Measurements from ENCODE around the gene SMIM3. TPM values are rescaled to one million over a fixed set of nuclear protein-coding genes. Genes with fewer than 3 reads are reported as not detected.

Gene SMIM3
- total RNA-seq, 2 experiments from 2014 or later: not detected

DNA sequence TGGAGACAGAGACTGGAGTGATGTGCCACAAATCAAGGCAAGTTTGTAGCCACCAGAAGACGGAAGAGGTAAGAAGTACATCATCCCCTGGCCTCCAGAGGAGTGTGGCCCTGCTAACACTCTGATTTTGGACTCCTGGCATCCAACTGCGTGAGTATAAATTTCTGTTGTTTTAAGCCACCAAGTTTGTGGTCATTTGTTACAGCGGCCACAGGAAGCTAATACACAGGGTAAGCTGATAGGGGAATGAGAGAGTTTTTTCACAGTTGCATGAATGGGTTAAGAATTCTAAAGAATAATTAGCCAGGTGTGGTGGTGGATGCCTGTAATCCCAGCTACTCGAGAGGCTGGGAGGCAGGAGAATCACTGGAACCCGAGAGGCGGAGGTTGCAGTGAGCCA lies 25.8 kb downstream of the SMIM3 start:
- POLR2A ChIA-PET: interaction anchor here (1.4 kb wide), 1 partner anchor 46 kb away, joined by 3 read pairs; no protein-coding TSS in a partner anchor
- Histone ChIP-seq H4K20me1 (ENCODE audit: insufficient read depth, low read length) (no peaks in the 10 kb centered on the region), H3K79me2 (ENCODE audit: insufficient read depth, low read depth, low read length) (no peaks in the 10 kb centered on the region), H3K36me3 (ENCODE audit: insufficient read depth, low read length) (no peaks in the 10 kb centered on the region), H3K4me3 (ENCODE audit: low read depth, low read length, poor library complexity, severe bottlenecking) (no peak overlapping the region), H3K27ac (ENCODE audit: low read depth, low read length, poor library complexity, severe bottlenecking) (no peak overlapping the region), H3K4me1 (ENCODE audit: insufficient read depth, low read length, poor library complexity, severe bottlenecking) (no peaks in the 10 kb centered on the region), H2AFZ (ENCODE audit: low read length) (no peak overlapping the region), H3K9me2 (ENCODE audit: insufficient read depth, low read length) (no peaks in the 10 kb centered on the region), H3K4me2 (ENCODE audit: low read length) (no peak overlapping the region), H3K9me3 (ENCODE audit: low read length) (no peaks in the 10 kb centered on the region)
- BruUV-seq (replicated peaks): no TSS peak
- CTCF ChIA-PET (ENCODE audit: unreplicated experiment): no interaction called here
- intact Hi-C loops (cut with micrococcal nuclease; ENCODE audit: unreplicated experiment): loop anchor here (5.0 kb wide), 1 partner anchor 313 kb away; no protein-coding TSS in a partner anchor
- TF ChIP-seq, protein P1, sequence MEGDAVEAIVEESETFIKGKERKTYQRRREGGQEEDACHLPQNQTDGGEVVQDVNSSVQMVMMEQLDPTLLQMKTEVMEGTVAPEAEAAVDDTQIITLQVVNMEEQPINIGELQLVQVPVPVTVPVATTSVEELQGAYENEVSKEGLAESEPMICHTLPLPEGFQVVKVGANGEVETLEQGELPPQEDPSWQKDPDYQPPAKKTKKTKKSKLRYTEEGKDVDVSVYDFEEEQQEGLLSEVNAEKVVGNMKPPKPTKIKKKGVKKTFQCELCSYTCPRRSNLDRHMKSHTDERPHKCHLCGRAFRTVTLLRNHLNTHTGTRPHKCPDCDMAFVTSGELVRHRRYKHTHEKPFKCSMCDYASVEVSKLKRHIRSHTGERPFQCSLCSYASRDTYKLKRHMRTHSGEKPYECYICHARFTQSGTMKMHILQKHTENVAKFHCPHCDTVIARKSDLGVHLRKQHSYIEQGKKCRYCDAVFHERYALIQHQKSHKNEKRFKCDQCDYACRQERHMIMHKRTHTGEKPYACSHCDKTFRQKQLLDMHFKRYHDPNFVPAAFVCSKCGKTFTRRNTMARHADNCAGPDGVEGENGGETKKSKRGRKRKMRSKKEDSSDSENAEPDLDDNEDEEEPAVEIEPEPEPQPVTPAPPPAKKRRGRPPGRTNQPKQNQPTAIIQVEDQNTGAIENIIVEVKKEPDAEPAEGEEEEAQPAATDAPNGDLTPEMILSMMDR (conservative IDR thresholded peaks at IDR 0.05; ENCODE audit: low read length): no peak
- no peak for TF ChIP-seq EZH2phosphoT487 (IDR thresholded peaks at IDR 0.05; ENCODE audit: borderline replicate concordance, low read depth, low read length)
- no peak for DNase-seq (ENCODE audit: low spot score)

DNA sequence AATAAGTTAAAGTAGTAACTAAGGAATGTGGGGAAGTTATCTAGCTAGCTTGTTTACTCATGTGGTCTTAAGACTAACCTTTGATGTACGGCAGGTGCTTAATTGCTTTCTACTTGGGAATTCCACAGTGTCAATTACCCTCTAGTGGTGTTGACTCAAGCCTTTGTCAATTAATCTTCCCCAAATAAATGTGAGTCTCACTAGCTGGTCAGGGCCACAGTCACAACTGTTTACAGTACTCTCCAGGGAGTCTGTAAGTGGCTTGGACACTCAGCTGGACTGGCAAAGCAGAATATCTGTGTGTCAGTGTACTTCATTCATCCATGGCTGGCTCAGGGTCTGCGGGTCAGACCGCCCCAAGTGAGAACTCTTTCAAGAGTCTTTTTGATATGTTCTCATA lies 30.8 kb downstream of the SMIM3 start:
- H3K4me2 ChIP-seq (ENCODE audit: low read length): no peak overlapping the region
- no peak overlapping the region for H3K4me3 ChIP-seq (ENCODE audit: low read depth, low read length, poor library complexity, severe bottlenecking)
- no peaks in the 10 kb centered on the region for H3K9me2 ChIP-seq (ENCODE audit: insufficient read depth, low read length)
- H3K79me2 ChIP-seq (ENCODE audit: insufficient read depth, low read depth, low read length): no peaks in the 10 kb centered on the region
- no peaks in the 10 kb centered on the region for H3K36me3 ChIP-seq (ENCODE audit: insufficient read depth, low read length)
- no peak for TF ChIP-seq EZH2phosphoT487 (IDR thresholded peaks at IDR 0.05; ENCODE audit: borderline replicate concordance, low read depth, low read length)
- TF ChIP-seq, protein P1 (conservative IDR thresholded peaks at IDR 0.05; ENCODE audit: low read length): no peak
- H2AFZ ChIP-seq (ENCODE audit: low read length): no peak overlapping the region
- H3K9me3 ChIP-seq (ENCODE audit: low read length): no peaks in the 10 kb centered on the region
- H3K4me1 ChIP-seq (ENCODE audit: insufficient read depth, low read length, poor library complexity, severe bottlenecking): no peaks in the 10 kb centered on the region
- CTCF ChIA-PET (ENCODE audit: unreplicated experiment): no interaction called here
- intact Hi-C loops (cut with micrococcal nuclease; ENCODE audit: unreplicated experiment): no loop called here
- POLR2A ChIA-PET: no interaction called here
- H3K27ac ChIP-seq (ENCODE audit: low read depth, low read length, poor library complexity, severe bottlenecking): no peak overlapping the region
- H4K20me1 ChIP-seq (ENCODE audit: insufficient read depth, low read length): no peaks in the 10 kb centered on the region
- DNase-seq (ENCODE audit: low spot score): no peak
- BruUV-seq (replicated peaks): no TSS peak

DNA sequence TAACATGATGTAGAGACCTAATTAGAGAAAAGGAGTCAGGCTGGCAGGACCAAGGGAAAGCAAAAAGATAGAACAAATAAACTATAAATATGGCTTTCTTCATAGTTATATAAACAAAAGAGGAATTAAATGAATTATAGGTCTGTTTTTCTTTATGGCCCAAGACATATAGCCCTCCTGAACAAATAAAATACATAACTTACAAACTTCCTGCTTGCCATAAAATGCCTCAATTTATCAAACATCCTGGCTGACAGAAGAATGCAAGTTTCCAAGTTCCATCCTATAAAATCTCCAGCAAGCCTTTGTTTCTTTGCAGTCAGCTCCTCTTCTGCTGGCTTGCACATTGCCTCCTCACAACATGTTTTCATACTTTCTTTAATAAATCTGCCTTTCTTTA lies 36.5 kb downstream of the SMIM3 start:
- H3K9me2 ChIP-seq (ENCODE audit: insufficient read depth, low read length): no peaks in the 10 kb centered on the region
- H3K4me1 ChIP-seq (ENCODE audit: insufficient read depth, low read length, poor library complexity, severe bottlenecking): no peaks in the 10 kb centered on the region
- no peaks in the 10 kb centered on the region for H3K79me2 ChIP-seq (ENCODE audit: insufficient read depth, low read depth, low read length)
- H4K20me1 ChIP-seq (ENCODE audit: insufficient read depth, low read length): no peaks in the 10 kb centered on the region
- no TSS peak for BruUV-seq (replicated peaks)
- TF ChIP-seq EZH2phosphoT487 (IDR thresholded peaks at IDR 0.05; ENCODE audit: borderline replicate concordance, low read depth, low read length): no peak
- TF ChIP-seq, protein P1 (conservative IDR thresholded peaks at IDR 0.05; ENCODE audit: low read length): no peak
- intact Hi-C loops (cut with micrococcal nuclease; ENCODE audit: unreplicated experiment): no loop called here
- H3K9me3 ChIP-seq (ENCODE audit: low read length): 0 out of 2 replicates have a peak, but pooled peaks cover 6% of the 10 kb centered on the region
- no peak overlapping the region for H3K27ac ChIP-seq (ENCODE audit: low read depth, low read length, poor library complexity, severe bottlenecking)
- CTCF ChIA-PET (ENCODE audit: unreplicated experiment): no interaction called here
- no peak overlapping the region for H3K4me3 ChIP-seq (ENCODE audit: low read depth, low read length, poor library complexity, severe bottlenecking)
- no peak overlapping the region for H3K4me2 ChIP-seq (ENCODE audit: low read length)
- no peak overlapping the region for H2AFZ ChIP-seq (ENCODE audit: low read length)
- no peak for DNase-seq (ENCODE audit: low spot score)
- no peaks in the 10 kb centered on the region for H3K36me3 ChIP-seq (ENCODE audit: insufficient read depth, low read length)
- POLR2A ChIA-PET: interaction anchor here (0.6 kb wide), 1 partner anchor 100 kb away, joined by 3 read pairs; no protein-coding TSS in a partner anchor

All from OCI-LY7 (cell line).